HEK293 (cell line): ENCODE measurements around the gene CLEC2D.

Experiments used
- CTCF ChIA-PET: fragments of 350-600 bp; formaldehyde crosslinking; extraction: SDS; loops from one replicate; lab custom pipeline; 2021; ENCODE audit warnings: antibody characterized with exemption; lab: Yijun Ruan, JAX
- POLR2A ChIA-PET: fragments of 300-600 bp; formaldehyde crosslinking; extraction: SDS; loops from one replicate; lab custom pipeline; 2020; ENCODE audit warnings: antibody characterized with exemption, inconsistent platforms; lab: Yijun Ruan, JAX
- H3K27ac ChIP-seq: fragments of 200-500 bp; sonication (Bioruptor generic); 2 replicates; pipeline ENCODE4 v1.5.1; 2014; ENCODE audit warnings: low read depth, low read length, control low read depth, inconsistent platforms; ENCODE audit errors: extremely low read depth
- H3K36me3 ChIP-seq, 2 experiments: fragments of 200-500 bp in 1 of 2; sonication (Bioruptor generic) in 1 of 2; 1 replicate in 1 of 2; 2 replicates in 1 of 2; pipeline ENCODE4 v1.5.1; 2014 to 2017; ENCODE audit warnings: inconsistent platforms in 2 of 2, low read length in 2 of 2; ENCODE audit not compliant: control insufficient read depth in 2 of 2, insufficient read depth in 1 of 2
- H3K4me1 ChIP-seq: fragments of 200-500 bp; sonication (Bioruptor generic); 2 replicates; pipeline ENCODE4 v1.5.1; 2014; ENCODE audit warnings: mild to moderate bottlenecking, low read length, inconsistent platforms; ENCODE audit not compliant: control insufficient read depth, insufficient read depth
- H3K4me3 ChIP-seq: 2 replicates; pipeline ENCODE4 v1.5.1; 2011; ENCODE audit warnings: low read depth, mild to moderate bottlenecking, control low read depth, low read length, moderate library complexity
- H3K9me3 ChIP-seq: fragments of 200-500 bp; sonication (Bioruptor generic); 2 replicates; pipeline ENCODE4 v1.5.1; 2014; ENCODE audit warnings: low read depth, low read length, inconsistent platforms; ENCODE audit not compliant: control insufficient read depth, insufficient read depth
- GLI4 ChIP-seq: fragments of 450-650 bp; formaldehyde crosslinking; IDR thresholded peaks from 2 replicates; pipeline ENCODE4 v1.5.1; 2016; ENCODE audit warnings: missing biosample characterization, missing genetic modification characterization
- KLF9 ChIP-seq: fragments of 450-650 bp; formaldehyde crosslinking; IDR thresholded peaks from 2 replicates; pipeline ENCODE4 v1.5.1; 2016; ENCODE audit warnings: missing biosample characterization, missing genetic modification characterization, low read depth
- SCRT2 ChIP-seq: fragments of 450-650 bp; formaldehyde crosslinking; IDR thresholded peaks from 2 replicates; pipeline ENCODE4 v1.5.1; 2016; ENCODE audit warnings: missing biosample characterization, missing genetic modification characterization
- WT1 ChIP-seq: fragments of 450-650 bp; formaldehyde crosslinking; IDR thresholded peaks from 2 replicates; pipeline ENCODE4 v1.5.1; 2016; ENCODE audit warnings: missing biosample characterization, missing genetic modification characterization
- ZEB2 ChIP-seq: fragments of 450-650 bp; formaldehyde crosslinking; IDR thresholded peaks from 2 replicates; pipeline ENCODE4 v1.5.1; 2016; ENCODE audit warnings: missing biosample characterization, missing genetic modification characterization
- ZFP3 ChIP-seq: fragments of 450-650 bp; formaldehyde crosslinking; IDR thresholded peaks from 2 replicates; pipeline ENCODE4 v1.5.1; 2016; ENCODE audit warnings: low read depth, missing biosample characterization, missing genetic modification characterization
- ZNF132 ChIP-seq: fragments of 450-650 bp; formaldehyde crosslinking; IDR thresholded peaks from 2 replicates; pipeline ENCODE4 v1.5.1; 2017; ENCODE audit warnings: missing biosample characterization, missing genetic modification characterization, borderline replicate concordance
- ZNF155 ChIP-seq: fragments of 450-650 bp; formaldehyde crosslinking; IDR thresholded peaks from 2 replicates; pipeline ENCODE4 v1.5.1; 2016; ENCODE audit warnings: missing biosample characterization, missing genetic modification characterization
- ZNF274 ChIP-seq, 2 experiments: fragments of 200-500 bp in 1 of 2; fragments of 450-650 bp in 1 of 2; sonication (Bioruptor generic) in 1 of 2; formaldehyde crosslinking in 1 of 2; IDR thresholded peaks; 2 replicates each; pipeline versions ENCODE4 v1.5.1 to v1.6.1; 2014 to 2016; ENCODE audit warnings: borderline replicate concordance in 1 of 2, inconsistent platforms in 1 of 2, low read length in 1 of 2, missing biosample characterization in 1 of 2, missing genetic modification characterization in 1 of 2
- ZNF37A ChIP-seq: fragments of 450-650 bp; IDR thresholded peaks from 2 replicates; pipeline ENCODE4 v1.5.1; 2018; ENCODE audit warnings: missing biosample characterization, missing genetic modification characterization
- ZNF433 ChIP-seq: fragments of 450-650 bp; formaldehyde crosslinking; IDR thresholded peaks from 2 replicates; pipeline ENCODE4 v1.5.1; 2016; ENCODE audit warnings: missing biosample characterization, missing genetic modification characterization, low read depth
- ZNF473 ChIP-seq: fragments of 450-650 bp; formaldehyde crosslinking; IDR thresholded peaks from 2 replicates; pipeline ENCODE4 v1.5.1; 2017; ENCODE audit warnings: missing biosample characterization, missing genetic modification characterization
- ZNF623 ChIP-seq: fragments of 450-650 bp; formaldehyde crosslinking; IDR thresholded peaks from 2 replicates; pipeline ENCODE4 v1.5.1; 2016; ENCODE audit warnings: missing biosample characterization, missing genetic modification characterization
- ZNF670 ChIP-seq: fragments of 450-650 bp; formaldehyde crosslinking; IDR thresholded peaks from 2 replicates; pipeline ENCODE4 v1.5.1; 2016; ENCODE audit warnings: missing biosample characterization, missing genetic modification characterization, low read depth
- ZNF747 ChIP-seq: fragments of 450-650 bp; formaldehyde crosslinking; IDR thresholded peaks from 2 replicates; pipeline ENCODE4 v1.5.1; 2016; ENCODE audit warnings: missing biosample characterization, missing genetic modification characterization
- ZNF792 ChIP-seq: fragments of 450-650 bp; formaldehyde crosslinking; IDR thresholded peaks from 2 replicates; pipeline ENCODE4 v1.5.1; 2016; ENCODE audit warnings: missing biosample characterization, missing genetic modification characterization
- ZXDB ChIP-seq: fragments of 450-650 bp; formaldehyde crosslinking; IDR thresholded peaks from 2 replicates; pipeline ENCODE4 v1.5.1; 2016; ENCODE audit warnings: missing biosample characterization, missing genetic modification characterization
- TF ChIP-seq, protein P1 (sequence below): fragments of 450-650 bp; formaldehyde crosslinking; IDR thresholded peaks from 2 replicates; pipeline ENCODE4 v1.5.1; 2016; ENCODE audit warnings: missing biosample characterization, missing genetic modification characterization, borderline replicate concordance
- TF ChIP-seq, protein P2 (sequence below): fragments of 450-650 bp; formaldehyde crosslinking; IDR thresholded peaks from 2 replicates; pipeline ENCODE4 v1.5.1; 2016; ENCODE audit warnings: missing biosample characterization, missing genetic modification characterization

The CLEC2D gene, protein sequence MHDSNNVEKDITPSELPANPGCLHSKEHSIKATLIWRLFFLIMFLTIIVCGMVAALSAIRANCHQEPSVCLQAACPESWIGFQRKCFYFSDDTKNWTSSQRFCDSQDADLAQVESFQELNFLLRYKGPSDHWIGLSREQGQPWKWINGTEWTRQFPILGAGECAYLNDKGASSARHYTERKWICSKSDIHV

GRCh38 chr12:9669534-9669933, at the start of gene CLEC2D:
Gene CLEC2D, plus strand, starts transcription at chr12:9669713. Its CDS starts 22 bp downstream, at chr12:9669735.
- no peak within 1 kb of the TSS for H3K4me3 ChIP-seq
- no peak for TF ChIP-seq ZNF792 (tag by site-specific recombination)
- TF ChIP-seq, all 188 proteins: peak for 0
- Histone ChIP-seq H3K9me3 (no peaks in the 10 kb centered on the region), H3K27ac (no peak within 1 kb of the TSS), H3K4me1 (peaks cover 5% of the 10 kb centered on the region; the same call in 1 of the 2 replicates), H3K36me3 (peaks cover 3 to 16% of the 10 kb centered on the region in 2 experiments; a peak in 2 of 3 replicates)
- ChIA-PET POLR2A (no interaction called here), CTCF (interaction anchor here (0.7 to 1.2 kb wide), 3 partner anchors 35 to 404 kb away, joined by 3 to 7 read pairs (median 4); no protein-coding TSS in a partner anchor)

DNA sequence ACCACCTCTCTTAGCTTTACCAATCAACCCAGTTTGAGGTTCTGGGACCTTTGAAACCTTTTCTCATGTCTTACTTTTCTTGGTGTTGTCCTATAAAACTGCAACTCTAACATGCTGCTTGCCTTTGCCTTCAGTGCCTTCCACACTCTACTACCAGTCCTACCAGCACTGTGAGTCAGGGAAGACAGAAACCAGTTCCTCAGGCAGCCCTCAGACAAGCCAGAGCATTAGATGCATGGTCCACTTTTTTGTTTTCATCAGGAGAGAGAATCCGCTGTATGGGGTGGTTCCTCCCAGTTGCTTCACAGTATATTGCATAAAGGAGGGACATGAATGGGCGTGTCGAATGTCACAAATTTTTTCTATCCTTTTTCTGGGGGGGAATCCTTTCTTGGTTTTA, 44.5 kb upstream of the CLEC2D start:
- no peaks in the 10 kb centered on the region for H3K4me1 ChIP-seq
- ChIA-PET POLR2A (no interaction called here), CTCF (interaction anchor here (0.6 to 1.2 kb wide), 3 partner anchors 10 to 97 kb away, joined by 3 read pairs; no protein-coding TSS in a partner anchor)
- no peak overlapping the region for H3K27ac ChIP-seq
- H3K9me3 ChIP-seq = no peaks in the 10 kb centered on the region
- no peaks in the 10 kb centered on the region for H3K36me3 ChIP-seq
- TF ChIP-seq ZNF623 (tag by site-specific recombination) = no peak
- no peak for TF ChIP-seq ZNF433
- TF ChIP-seq, protein P1, sequence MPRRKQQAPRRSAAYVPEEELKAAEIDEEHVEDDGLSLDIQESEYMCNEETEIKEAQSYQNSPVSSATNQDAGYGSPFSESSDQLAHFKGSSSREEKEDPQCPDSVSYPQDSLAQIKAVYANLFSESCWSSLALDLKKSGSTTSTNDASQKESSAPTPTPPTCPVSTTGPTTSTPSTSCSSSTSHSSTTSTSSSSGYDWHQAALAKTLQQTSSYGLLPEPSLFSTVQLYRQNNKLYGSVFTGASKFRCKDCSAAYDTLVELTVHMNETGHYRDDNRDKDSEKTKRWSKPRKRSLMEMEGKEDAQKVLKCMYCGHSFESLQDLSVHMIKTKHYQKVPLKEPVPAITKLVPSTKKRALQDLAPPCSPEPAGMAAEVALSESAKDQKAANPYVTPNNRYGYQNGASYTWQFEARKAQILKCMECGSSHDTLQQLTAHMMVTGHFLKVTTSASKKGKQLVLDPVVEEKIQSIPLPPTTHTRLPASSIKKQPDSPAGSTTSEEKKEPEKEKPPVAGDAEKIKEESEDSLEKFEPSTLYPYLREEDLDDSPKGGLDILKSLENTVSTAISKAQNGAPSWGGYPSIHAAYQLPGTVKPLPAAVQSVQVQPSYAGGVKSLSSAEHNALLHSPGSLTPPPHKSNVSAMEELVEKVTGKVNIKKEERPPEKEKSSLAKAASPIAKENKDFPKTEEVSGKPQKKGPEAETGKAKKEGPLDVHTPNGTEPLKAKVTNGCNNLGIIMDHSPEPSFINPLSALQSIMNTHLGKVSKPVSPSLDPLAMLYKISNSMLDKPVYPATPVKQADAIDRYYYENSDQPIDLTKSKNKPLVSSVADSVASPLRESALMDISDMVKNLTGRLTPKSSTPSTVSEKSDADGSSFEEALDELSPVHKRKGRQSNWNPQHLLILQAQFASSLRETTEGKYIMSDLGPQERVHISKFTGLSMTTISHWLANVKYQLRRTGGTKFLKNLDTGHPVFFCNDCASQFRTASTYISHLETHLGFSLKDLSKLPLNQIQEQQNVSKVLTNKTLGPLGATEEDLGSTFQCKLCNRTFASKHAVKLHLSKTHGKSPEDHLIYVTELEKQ (tag by site-specific recombination) = no peak
- TF ChIP-seq ZEB2 (tag by site-specific recombination) = no peak
- no peak for TF ChIP-seq ZXDB (tag by site-specific recombination)
- TF ChIP-seq ZNF132 = no peak
- no peak for TF ChIP-seq ZNF37A
- no peak for TF ChIP-seq ZNF670 (tag by site-specific recombination)
- TF ChIP-seq ZNF473 = no peak
- no peak for TF ChIP-seq ZNF274 (IDR thresholded peaks at IDR 0.05; ENCODE audit: low read length)
- no peak for TF ChIP-seq ZNF274 (tag by site-specific recombination; IDR thresholded peaks at IDR 0.05; ENCODE audit: borderline replicate concordance)
- TF ChIP-seq, protein P2, sequence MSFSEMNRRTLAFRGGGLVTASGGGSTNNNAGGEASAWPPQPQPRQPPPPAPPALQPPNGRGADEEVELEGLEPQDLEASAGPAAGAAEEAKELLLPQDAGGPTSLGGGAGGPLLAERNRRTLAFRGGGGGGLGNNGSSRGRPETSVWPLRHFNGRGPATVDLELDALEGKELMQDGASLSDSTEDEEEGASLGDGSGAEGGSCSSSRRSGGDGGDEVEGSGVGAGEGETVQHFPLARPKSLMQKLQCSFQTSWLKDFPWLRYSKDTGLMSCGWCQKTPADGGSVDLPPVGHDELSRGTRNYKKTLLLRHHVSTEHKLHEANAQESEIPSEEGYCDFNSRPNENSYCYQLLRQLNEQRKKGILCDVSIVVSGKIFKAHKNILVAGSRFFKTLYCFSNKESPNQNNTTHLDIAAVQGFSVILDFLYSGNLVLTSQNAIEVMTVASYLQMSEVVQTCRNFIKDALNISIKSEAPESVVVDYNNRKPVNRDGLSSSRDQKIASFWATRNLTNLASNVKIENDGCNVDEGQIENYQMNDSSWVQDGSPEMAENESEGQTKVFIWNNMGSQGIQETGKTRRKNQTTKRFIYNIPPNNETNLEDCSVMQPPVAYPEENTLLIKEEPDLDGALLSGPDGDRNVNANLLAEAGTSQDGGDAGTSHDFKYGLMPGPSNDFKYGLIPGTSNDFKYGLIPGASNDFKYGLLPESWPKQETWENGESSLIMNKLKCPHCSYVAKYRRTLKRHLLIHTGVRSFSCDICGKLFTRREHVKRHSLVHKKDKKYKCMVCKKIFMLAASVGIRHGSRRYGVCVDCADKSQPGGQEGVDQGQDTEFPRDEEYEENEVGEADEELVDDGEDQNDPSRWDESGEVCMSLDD (tag by site-specific recombination) = no peak
- no peak for TF ChIP-seq ZNF747 (tag by site-specific recombination)
- no peak for TF ChIP-seq GLI4 (tag by site-specific recombination)
- no peak for TF ChIP-seq ZFP3 (tag by site-specific recombination)
- no peak for TF ChIP-seq SCRT2 (tag by site-specific recombination)
- no peak for TF ChIP-seq KLF9 (tag by site-specific recombination)
- TF ChIP-seq ZNF155 (tag by site-specific recombination) = no peak
- no peak for TF ChIP-seq WT1 (tag by site-specific recombination)
- TF ChIP-seq, all 188 proteins: peak for 0
- no peak overlapping the region for H3K4me3 ChIP-seq
